ENCODE data around the gene CNTN6.

Gene CNTN6

GRCh38 chr3:1079662-1080061, 13.2 kb upstream of the CNTN6 start:
- no peak for DNase-seq (ENCODE audit: low spot score)
- no peak for TF ChIP-seq CTCF (IDR thresholded peaks at IDR 0.05; ENCODE audit: extremely low read depth, missing control alignments)

- peak; percentile 11 for DNase-seq (ENCODE audit: low spot score)
- peak; percentile 6 for TF ChIP-seq CTCF (IDR thresholded peaks at IDR 0.05; ENCODE audit: extremely low read depth, missing control alignments)
Observed at GRCh38 chr3:1082108-1082507, 10.7 kb upstream of the CNTN6 start.

GRCh38 chr3:1087066-1087560, 5.7 kb upstream of the CNTN6 start:
- DNase-seq (ENCODE audit: low spot score) = no peak
- no peak for TF ChIP-seq CTCF (IDR thresholded peaks at IDR 0.05; ENCODE audit: extremely low read depth, missing control alignments)

- TF ChIP-seq CTCF (IDR thresholded peaks at IDR 0.05; ENCODE audit: extremely low read depth, missing control alignments) = no peak
- DNase-seq (ENCODE audit: low spot score) = no peak
Observed at GRCh38 chr3:1088503-1088902, 4.3 kb upstream of the CNTN6 start.

GRCh38 chr3:1091286-1091685, 1.5 kb upstream of the CNTN6 start:
- no peak for DNase-seq (ENCODE audit: low spot score)
- no peak for TF ChIP-seq CTCF (IDR thresholded peaks at IDR 0.05; ENCODE audit: extremely low read depth, missing control alignments)

- no peak for DNase-seq (ENCODE audit: low spot score)
- no peak for TF ChIP-seq CTCF (IDR thresholded peaks at IDR 0.05; ENCODE audit: extremely low read depth, missing control alignments)
Observed at GRCh38 chr3:1092061-1092460, 763 bp upstream of the CNTN6 start.

- no peak for DNase-seq (ENCODE audit: low spot score)
- no peak for TF ChIP-seq CTCF (IDR thresholded peaks at IDR 0.05; ENCODE audit: extremely low read depth, missing control alignments)
Observed at GRCh38 chr3:1093217-1093616, 393 bp downstream of the CNTN6 start.
